GM18508 (cell line): ENCODE data around the gene BCOR.

Experiments
- ATAC-seq: cut with Tn5 transposase; IDR thresholded peaks from one replicate; pipeline ENCODE4 v1.9.1; 2021; ENCODE audit warnings: moderate number of reproducible peaks; ENCODE audit not compliant: insufficient read depth, unreplicated experiment

BCOR gene

GRCh38 chrX:40099055-40099958 lies 1.5 kb upstream of the BCOR start:
- ATAC-seq = peak; percentile 47

- no peak for ATAC-seq
Measured at GRCh38 chrX:40098264-40099054, 701 bp upstream of the BCOR start.

GRCh38 chrX:40097141-40097503 lies 636 bp downstream of the BCOR start:
- no peak for ATAC-seq

GRCh38 chrX:40096395-40097091 lies 1.2 kb downstream of the BCOR start:
- ATAC-seq = no peak

GRCh38 chrX:40095583-40096394 lies 2.0 kb downstream of the BCOR start:
- ATAC-seq = no peak

- ATAC-seq = no peak
Measured at GRCh38 chrX:40094900-40095582, 2.7 kb downstream of the BCOR start.

- ATAC-seq = no peak
Measured at GRCh38 chrX:40094041-40094899, 3.5 kb downstream of the BCOR start.

- ATAC-seq = no peak
Measured at GRCh38 chrX:40093586-40093985, 4.2 kb downstream of the BCOR start.

GRCh38 chrX:40092808-40093435 lies 4.8 kb downstream of the BCOR start:
- no peak for ATAC-seq

GRCh38 chrX:40091691-40092421 lies 5.9 kb downstream of the BCOR start:
- no peak for ATAC-seq

GRCh38 chrX:40090961-40091360 lies 6.8 kb downstream of the BCOR start:
- ATAC-seq = no peak

GRCh38 chrX:40090050-40090804 lies 7.5 kb downstream of the BCOR start:
- no peak for ATAC-seq

GRCh38 chrX:40088803-40089540 lies 8.8 kb downstream of the BCOR start:
- ATAC-seq = no peak

GRCh38 chrX:40088299-40088625 lies 9.5 kb downstream of the BCOR start:
- ATAC-seq = no peak

GRCh38 chrX:40087425-40088298 lies 10.1 kb downstream of the BCOR start:
- ATAC-seq = no peak
